Urothelium cell line (cell line): ENCODE data around the gene SIN3B.

Experiments
- DNase-seq: peaks from one replicate; pipeline ENCODE4 v3.0.0; 2011; ENCODE audit warnings: low spot score, mixed read lengths
- FAIRE-seq: peaks from 2 replicates; lab custom pipeline; 2011; peaks lifted over from hg19 to GRCh38; lab: Jason Lieb, UNC

Gene SIN3B

DNA sequence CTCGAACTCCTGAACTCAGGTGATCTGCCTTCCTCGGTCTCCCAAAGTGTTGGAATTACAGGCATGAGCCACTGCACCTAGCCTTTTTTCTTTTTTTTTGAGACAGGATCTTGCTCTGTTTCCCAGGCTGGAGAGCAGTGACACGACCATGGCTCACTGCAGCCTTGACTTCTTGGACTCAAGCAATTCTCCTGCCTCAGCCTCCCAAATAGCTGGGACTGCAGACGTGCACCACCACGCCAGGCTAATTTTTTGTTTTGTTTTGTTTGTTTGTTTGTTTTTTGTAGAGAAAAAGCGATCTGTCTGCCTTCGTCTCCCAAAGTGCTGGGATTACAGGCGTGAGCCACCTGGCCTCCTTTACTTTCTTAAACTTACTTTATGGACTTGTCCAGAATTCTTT is 6.5 kb upstream of the SIN3B start:
- DNase-seq (no peak), FAIRE-seq (no peak)

GRCh38 chr19:16824658-16825311 is 4.4 kb upstream of the SIN3B start:
- FAIRE-seq (no peak), DNase-seq (no peak)

- DNase-seq: peak; percentile 21
- no peak for FAIRE-seq
Observed at GRCh38 chr19:16825312-16826052, 3.7 kb upstream of the SIN3B start.

DNA sequence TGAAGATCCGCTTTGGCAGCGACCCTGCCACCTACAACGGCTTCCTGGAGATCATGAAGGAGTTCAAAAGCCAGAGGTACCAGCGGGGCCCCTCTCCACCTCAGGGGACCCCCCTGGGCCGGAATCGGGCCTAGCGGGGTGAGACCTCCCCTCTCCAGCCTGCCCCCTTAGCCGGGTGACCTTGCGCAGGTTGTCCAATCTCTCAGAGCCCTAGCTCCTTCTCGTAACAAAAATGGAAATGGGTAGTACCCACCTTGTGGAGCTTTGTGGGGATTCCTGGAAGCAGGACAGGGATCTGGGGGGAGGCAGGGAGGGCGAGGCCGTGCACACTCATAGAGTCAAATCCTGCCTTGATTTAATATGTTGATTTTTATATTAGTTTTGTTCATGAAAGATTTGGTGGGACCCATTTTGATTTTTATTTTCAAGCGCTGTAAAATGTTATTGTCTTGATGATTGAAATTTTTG is 658 bp downstream of the SIN3B start:
- FAIRE-seq (no peak), DNase-seq (no peak)

GRCh38 chr19:16830679-16831078 is 1.5 kb downstream of the SIN3B start:
- no peak for DNase-seq
- FAIRE-seq: no peak

- FAIRE-seq: no peak
- DNase-seq: no peak
Observed at GRCh38 chr19:16831531-16831930, 2.3 kb downstream of the SIN3B start.

DNA sequence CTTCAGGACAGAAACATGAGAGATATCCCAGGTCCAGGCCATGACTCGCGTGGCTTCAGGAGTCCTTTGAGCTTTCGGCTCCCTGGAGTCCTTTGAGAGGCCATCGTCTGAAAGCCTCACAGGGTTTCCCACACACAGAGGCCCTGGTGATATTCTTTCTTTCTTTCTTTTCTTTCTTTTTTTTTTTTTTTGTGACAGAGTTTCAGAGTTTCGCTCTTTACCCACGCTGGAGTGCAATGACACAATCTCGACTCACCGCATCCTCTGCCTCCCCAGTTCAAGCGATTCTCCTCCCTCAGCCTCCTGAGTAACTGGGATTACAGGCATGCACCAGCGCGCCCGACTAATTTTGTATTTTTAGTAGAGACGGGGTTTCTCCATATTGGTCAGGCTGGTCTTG is 5.5 kb downstream of the SIN3B start:
- DNase-seq (no peak), FAIRE-seq (no peak)

DNA sequence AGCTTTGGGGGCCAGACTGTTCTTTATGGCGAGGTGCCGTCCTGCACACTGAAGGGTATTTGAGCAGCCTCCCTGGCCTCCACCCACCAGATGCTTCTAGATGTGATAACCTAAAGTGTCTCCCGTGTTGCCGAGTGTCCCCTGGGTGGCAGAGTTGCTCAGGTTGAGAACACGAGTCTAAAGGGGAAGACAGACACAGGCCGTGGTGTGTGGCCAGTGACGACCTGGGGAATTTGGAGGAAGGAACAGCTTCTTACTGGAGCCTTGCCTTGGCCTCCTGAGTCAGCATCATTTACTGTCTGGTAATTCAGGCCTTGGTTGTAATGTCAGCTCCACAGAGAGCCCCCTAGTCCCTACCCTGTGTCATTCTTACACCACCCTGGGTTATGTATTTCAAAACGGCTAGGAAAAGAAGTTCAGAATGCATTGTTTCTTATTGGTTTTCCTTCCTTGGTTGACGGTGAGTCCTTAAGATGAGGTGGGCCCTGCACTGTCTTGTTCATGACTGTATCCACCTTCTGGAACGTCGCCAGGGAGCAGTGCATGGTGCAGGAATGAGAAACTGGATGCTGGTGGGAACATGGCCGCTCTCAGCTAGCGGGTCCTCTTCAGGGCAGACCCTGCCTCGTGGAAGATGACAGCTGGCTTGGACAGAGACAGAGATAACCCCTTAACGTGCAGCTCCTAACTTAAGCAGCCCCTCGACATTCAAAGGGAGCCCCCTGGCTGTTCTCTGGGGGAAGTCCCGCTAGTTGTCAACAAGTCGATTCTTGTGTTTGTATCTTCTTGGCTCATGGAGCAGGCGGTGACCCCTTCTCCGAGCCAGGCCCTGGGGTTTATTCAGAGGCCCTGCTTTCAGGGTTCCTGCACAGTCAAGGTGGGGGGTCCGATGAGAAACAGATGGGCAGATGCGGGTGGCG is 7.2 kb downstream of the SIN3B start:
- FAIRE-seq: no peak
- no peak for DNase-seq

- FAIRE-seq: no peak
Observed at GRCh38 chr19:16837035-16837362, 7.8 kb downstream of the SIN3B start.

GRCh38 chr19:16841391-16841926 is 12.3 kb downstream of the SIN3B start:
- DNase-seq (no peak), FAIRE-seq (no peak)

More at GRCh38 chr19:16837035-16837362, 7.8 kb downstream of the SIN3B start:
- DNase-seq: no peak

- no peak for FAIRE-seq
- DNase-seq: no peak
Observed at GRCh38 chr19:16846901-16847300, 17.7 kb downstream of the SIN3B start.

DNA sequence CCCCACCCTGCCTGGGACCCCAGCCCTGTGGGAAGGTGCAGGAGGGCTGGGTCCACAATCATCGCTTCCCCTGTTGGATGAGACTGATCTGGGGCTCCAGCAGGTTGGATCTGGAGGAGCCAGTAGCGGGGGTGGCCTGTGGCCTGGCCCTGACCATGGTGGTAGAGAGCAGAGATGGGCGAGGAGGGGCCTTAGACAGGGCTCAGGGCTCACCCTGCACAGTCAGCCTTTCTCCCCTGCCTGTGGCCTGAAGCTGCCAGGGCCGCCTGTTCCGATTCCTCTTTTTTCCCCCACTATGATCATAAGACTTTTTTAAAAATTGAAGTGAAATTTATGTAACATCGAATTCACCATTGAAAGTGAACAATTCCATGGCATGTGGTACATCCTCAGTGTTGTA is 18.2 kb downstream of the SIN3B start:
- no peak for FAIRE-seq

GRCh38 chr19:16849168-16849567 is 20.0 kb downstream of the SIN3B start:
- DNase-seq (no peak), FAIRE-seq (no peak)

More for the DNA sequence above, 18.2 kb downstream of the SIN3B start:
- no peak for DNase-seq

GRCh38 chr19:16850133-16850532 is 20.9 kb downstream of the SIN3B start:
- no peak for FAIRE-seq
- no peak for DNase-seq

DNA sequence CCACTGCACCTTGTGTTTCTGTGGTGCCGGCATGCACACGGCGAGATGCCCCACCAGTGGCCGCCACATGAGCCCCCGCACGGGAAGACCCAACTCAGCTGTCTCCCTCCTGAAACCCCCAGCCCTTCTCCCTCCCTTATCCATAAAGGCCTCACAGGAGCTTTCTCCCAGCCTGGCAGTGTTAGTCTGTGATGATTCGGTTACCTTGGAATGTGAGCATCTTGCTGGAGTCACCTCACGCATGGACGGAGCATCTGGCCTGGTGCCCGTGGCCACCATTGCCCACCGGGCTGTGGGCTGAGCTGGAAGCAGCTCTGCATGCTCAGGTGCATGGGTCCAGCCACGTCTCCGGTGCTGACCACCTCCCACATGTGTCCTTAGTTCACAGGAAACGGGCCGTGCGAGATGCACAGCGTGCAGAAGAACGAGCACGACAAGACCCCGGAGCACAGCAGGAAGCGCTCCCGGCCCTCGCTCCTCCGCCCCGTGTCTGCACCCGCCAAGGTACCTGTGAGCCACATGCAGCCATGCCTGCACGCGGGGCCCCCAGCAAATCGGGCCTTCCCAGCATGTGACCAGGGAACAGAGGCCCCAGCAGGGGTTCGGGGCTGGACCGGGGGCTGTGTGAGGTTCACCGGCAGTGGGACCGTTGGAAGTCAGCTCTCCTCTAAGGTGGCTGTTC is 22.0 kb downstream of the SIN3B start:
- DNase-seq: no peak
- no peak for FAIRE-seq

DNA sequence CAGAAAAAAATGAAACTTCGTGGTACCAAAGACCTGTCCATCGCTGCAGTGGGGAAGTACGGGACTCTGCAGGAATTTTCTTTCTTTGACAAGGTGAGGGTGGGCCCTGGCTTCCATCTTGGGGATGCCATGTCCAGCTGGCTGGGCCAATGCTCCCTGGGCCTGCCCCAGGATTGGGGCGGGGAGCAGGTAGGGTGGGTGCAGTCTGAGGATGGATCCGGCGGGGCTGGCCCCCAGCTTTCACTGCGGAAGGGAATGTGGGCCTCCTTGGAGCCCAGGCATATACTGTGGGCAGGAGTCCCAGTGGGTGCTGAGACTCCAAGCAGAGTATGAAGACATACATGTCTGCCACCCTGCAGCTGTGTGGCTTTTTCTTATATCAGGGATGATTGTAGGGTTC is 23.9 kb downstream of the SIN3B start:
- FAIRE-seq (no peak), DNase-seq (no peak)

- DNase-seq (no peak), FAIRE-seq (no peak)
Observed at GRCh38 chr19:16856091-16856490, 26.9 kb downstream of the SIN3B start.

- DNase-seq (no peak), FAIRE-seq (no peak)
Observed at GRCh38 chr19:16859626-16860025, 30.4 kb downstream of the SIN3B start.

DNA sequence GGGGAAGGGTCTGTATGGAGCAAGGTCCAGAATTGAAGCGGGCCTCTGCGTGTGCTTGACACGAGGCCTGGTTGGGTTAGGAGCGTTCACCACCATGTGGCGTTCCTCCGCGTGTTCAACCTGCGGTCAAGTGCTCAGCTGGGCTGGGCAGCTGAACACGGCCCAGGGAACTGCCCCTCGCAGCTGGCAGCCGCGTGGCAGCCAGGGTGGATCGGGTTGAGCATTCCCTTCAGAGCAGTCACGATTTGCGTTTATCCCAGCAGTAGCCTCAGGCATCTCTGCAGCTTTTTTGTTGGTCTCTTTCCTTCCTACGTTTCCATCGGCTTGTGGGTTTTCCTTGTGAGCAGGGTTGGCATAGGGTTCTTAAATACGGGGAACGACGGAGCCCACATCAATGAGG is 30.9 kb downstream of the SIN3B start:
- FAIRE-seq (no peak), DNase-seq (no peak)

GRCh38 chr19:16861011-16861410 is 31.8 kb downstream of the SIN3B start:
- DNase-seq (no peak), FAIRE-seq (no peak)

DNA sequence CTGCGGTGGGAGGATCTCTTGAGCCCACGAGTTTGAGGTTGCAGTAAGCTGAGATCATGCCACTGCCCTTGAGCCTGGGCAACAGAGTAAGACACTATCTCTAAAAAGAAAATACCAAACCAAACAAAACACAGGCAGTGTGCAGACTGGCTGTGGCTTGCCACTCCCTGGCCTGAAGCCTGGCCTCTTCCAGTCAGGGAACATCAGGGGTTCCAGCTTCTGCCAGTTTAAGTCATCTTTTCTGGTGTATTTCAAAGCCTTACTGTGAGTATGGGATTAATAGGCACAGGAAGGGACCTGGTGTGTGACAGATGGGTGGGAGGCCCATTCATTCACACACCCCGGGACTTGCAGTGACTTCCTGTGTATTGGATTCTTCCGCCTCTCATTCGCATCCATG is 32.6 kb downstream of the SIN3B start:
- FAIRE-seq: no peak
- DNase-seq: no peak
